ENCODE data around the gene MAST2. TPM values are rescaled to one million over a fixed set of nuclear protein-coding genes. Genes with fewer than 3 reads are reported as not detected.

The MAST2 gene
- total RNA-seq, 1 experiment from 2014 or later: 37.2 TPM

- TF ChIP-seq HMGA2 (CRISPR knock-in tag; IDR thresholded peaks at IDR 0.05): peak; percentile 73
- TF ChIP-seq KAT7 (CRISPR knock-in tag; IDR thresholded peaks at IDR 0.05; ENCODE audit: borderline replicate concordance): no peak
- Mint-ChIP-seq H3K27ac (no peak overlapping the region), H3K4me1 (peaks cover 58% of the 10 kb centered on the region), H3K36me3 (no peaks in the 10 kb centered on the region), H3K27me3 (ENCODE audit: low read depth) (no peaks in the 10 kb centered on the region), H3K4me3 (no peak overlapping the region), H3K9me3 (no peaks in the 10 kb centered on the region)
- ChIA-PET CTCF (no interaction called here), POLR2A (no interaction called here)
- ATAC-seq (no peak), DNase-seq (ENCODE audit: low spot score) (no peak)
Observed at GRCh38 chr1:45911634-45912033, 108.2 kb downstream of the MAST2 start.

GRCh38 chr1:45913183-45913683 is 109.8 kb downstream of the MAST2 start:
- Mint-ChIP-seq H3K36me3 (no peaks in the 10 kb centered on the region), H3K9me3 (no peaks in the 10 kb centered on the region), H3K4me1 (peaks cover 47% of the 10 kb centered on the region), H3K27ac (peak overlapping the region; percentile 38), H3K4me3 (no peak overlapping the region), H3K27me3 (ENCODE audit: low read depth) (no peaks in the 10 kb centered on the region)
- ATAC-seq (peak; percentile 30), DNase-seq (ENCODE audit: low spot score) (no peak)
- TF ChIP-seq OVOL2 (CRISPR knock-in tag; IDR thresholded peaks at IDR 0.05; ENCODE audit: borderline replicate concordance) (no peak), ZNF138 (CRISPR knock-in tag; conservative IDR thresholded peaks at IDR 0.05) (no peak), ESRRA (CRISPR knock-in tag; IDR thresholded peaks at IDR 0.05; ENCODE audit: borderline replicate concordance) (no peak), ZNF416 (CRISPR knock-in tag; IDR thresholded peaks at IDR 0.05) (no peak)
- ChIA-PET CTCF (no interaction called here), POLR2A (no interaction called here)

- no peaks in the 10 kb centered on the region for H3K27me3 Mint-ChIP-seq (ENCODE audit: low read depth)
- ChIA-PET CTCF (interaction anchor here (0.6 kb wide), 1 partner anchor 32 kb away, joined by 4 read pairs; no protein-coding TSS in a partner anchor), POLR2A (interaction anchor here (0.5 kb wide), 1 partner anchor 1254 kb away, joined by 4 read pairs; no protein-coding TSS in a partner anchor)
- no peak for TF ChIP-seq ZNF423 (CRISPR knock-in tag; IDR thresholded peaks at IDR 0.05)
- no peak for TF ChIP-seq MLX (CRISPR knock-in tag; IDR thresholded peaks at IDR 0.05)
- no peak for TF ChIP-seq ZBTB43 (CRISPR knock-in tag; IDR thresholded peaks at IDR 0.05)
- TF ChIP-seq RORB (CRISPR knock-in tag; IDR thresholded peaks at IDR 0.05): no peak
- no peak for TF ChIP-seq ESRRA (CRISPR knock-in tag; IDR thresholded peaks at IDR 0.05; ENCODE audit: borderline replicate concordance)
- no peak for TF ChIP-seq CBFB (CRISPR knock-in tag; IDR thresholded peaks at IDR 0.05; ENCODE audit: low read depth)
- TF ChIP-seq ZNF121 (CRISPR knock-in tag; IDR thresholded peaks at IDR 0.05): no peak
- no peak for TF ChIP-seq ZNF512 (CRISPR knock-in tag; IDR thresholded peaks at IDR 0.05; ENCODE audit: borderline replicate concordance)
- no peak for TF ChIP-seq ZNF219 (CRISPR knock-in tag; IDR thresholded peaks at IDR 0.05; ENCODE audit: borderline replicate concordance)
- TF ChIP-seq MAX (CRISPR knock-in tag; IDR thresholded peaks at IDR 0.05): no peak
- TF ChIP-seq ARID4B (CRISPR knock-in tag; IDR thresholded peaks at IDR 0.05; ENCODE audit: borderline replicate concordance): no peak
- no peak for TF ChIP-seq ZNF671 (CRISPR knock-in tag; IDR thresholded peaks at IDR 0.05)
- TF ChIP-seq ZNF416 (CRISPR knock-in tag; IDR thresholded peaks at IDR 0.05): no peak
- no peaks in the 10 kb centered on the region for H3K36me3 Mint-ChIP-seq
- H3K4me3 Mint-ChIP-seq: no peak overlapping the region
- ATAC-seq (no peak), DNase-seq (ENCODE audit: low spot score) (no peak)
- H3K27ac Mint-ChIP-seq: peak overlapping the region; percentile 33; the same call in 1 of the 2 replicates
- peaks cover 40% of the 10 kb centered on the region for H3K4me1 Mint-ChIP-seq
- no peaks in the 10 kb centered on the region for H3K9me3 Mint-ChIP-seq
Observed at GRCh38 chr1:45913731-45914501, 110.5 kb downstream of the MAST2 start.
